OCI-LY7 (cell line): Measurements from ENCODE around the gene TMEM184B.

Experiments used
- CTCF ChIP-seq: fragments of 200-600 bp; sonication (generic); conservative IDR thresholded peaks from 2 replicates; pipeline ENCODE4 v1.5.1; 2014; ENCODE audit warnings: mild to moderate bottlenecking, antibody characterized with exemption, low read length, moderate library complexity, mixed read lengths
- EZH2phosphoT487 ChIP-seq: fragments of 200-600 bp; sonication (generic); IDR thresholded peaks from 2 replicates; pipeline ENCODE4 v1.6.1; 2018; ENCODE audit warnings: low read depth, borderline replicate concordance, mild to moderate bottlenecking, mixed run types, antibody characterized with exemption, low read length, moderate library complexity, mixed read lengths

- TF ChIP-seq CTCF (no peak), EZH2phosphoT487 (no peak)
These were observed 50.1 kb downstream of the TMEM184B start for GRCh38 chr22:38222797-38223119.
